Muscle of leg (tissue), 11 donors: ENCODE results near the gene FSTL1. TPM values are rescaled to one million over a fixed set of nuclear protein-coding genes. Genes with fewer than 3 reads are reported as not detected.

ENCODE experiments used
- DNase-seq: peaks from one replicate; pipeline ENCODE4 v3.0.0; 2013
- H3K27ac ChIP-seq: one replicate; pipeline ENCODE4 v1.5.1; 2013; ENCODE audit warnings: mild to moderate bottlenecking, low read length, control low read depth
- H3K27me3 ChIP-seq: one replicate; pipeline ENCODE4 v1.6.1; 2013; ENCODE audit warnings: low read length; ENCODE audit not compliant: control insufficient read depth, insufficient read depth
- H3K36me3 ChIP-seq: one replicate; pipeline ENCODE4 v1.6.1; 2013; ENCODE audit warnings: low read length; ENCODE audit not compliant: control insufficient read depth, insufficient read depth
- H3K4me1 ChIP-seq: one replicate; pipeline ENCODE4 v1.6.1; 2013; ENCODE audit warnings: low read length; ENCODE audit not compliant: control insufficient read depth, insufficient read depth
- H3K4me3 ChIP-seq: one replicate; pipeline ENCODE4 v1.5.1; 2013; ENCODE audit warnings: low read length, control low read depth
- H3K9me3 ChIP-seq: replicated peaks from 2 replicates; pipeline ENCODE4 v1.6.1; 2013; ENCODE audit warnings: low read depth, low read length; ENCODE audit not compliant: control insufficient read depth
- WGBS: methylation state at CpG from one replicate; pipeline ENCODE4 v1.1.5; 2013; ENCODE audit warnings: missing lambda C conversion rate; ENCODE audit not compliant: insufficient coverage; 5-methylcytosine and 5-hydroxymethylcytosine counted together
- polyA plus RNA-seq, 8 donors: library from polyadenylated mRNA; unstranded; fragments of 120-200 nt; gene quantifications; one replicate each; pipeline versions ENCODE4 v1.2.1 to v1.2.3, GENCODE V29; 2013; ENCODE audit warnings: inconsistent platforms in 1 of 8, low replicate concordance in 1 of 8; ENCODE audit not compliant: insufficient read length in 8 of 8, insufficient read depth in 1 of 8
- total RNA-seq: library from RNA; stranded (reverse); fragments of 120-200 nt; gene quantifications from one replicate; pipeline ENCODE4 v1.2.4, GENCODE V29; 2013

The FSTL1 gene
- total and polyA plus RNA-seq, 9 donors = 385 to 1,043 (median 713) TPM

- Histone ChIP-seq H3K4me1 (peaks cover 33% of the 10 kb centered on the region), H3K4me3 (no peak overlapping the region), H3K9me3 (no peaks in the 10 kb centered on the region), H3K27ac (peak overlapping the region; percentile 38), H3K27me3 (no peaks in the 10 kb centered on the region), H3K36me3 (peaks cover 25% of the 10 kb centered on the region)
- no peak for DNase-seq
- WGBS = no CpG with 5 or more reads among the region's 3 CpGs
Observed at GRCh38 chr3:120420360-120420759, 30.4 kb downstream of the FSTL1 start.

- DNase-seq = no peak
- H3K4me1 ChIP-seq = peaks cover 30% of the 10 kb centered on the region
- peak overlapping the region; percentile 38 for H3K27ac ChIP-seq
- 72% methylated on average over 3 of the region's 3 CpGs for WGBS
- H3K9me3 ChIP-seq = no peaks in the 10 kb centered on the region
- H3K27me3 ChIP-seq = no peaks in the 10 kb centered on the region
- no peak overlapping the region for H3K4me3 ChIP-seq
- peaks cover 25% of the 10 kb centered on the region for H3K36me3 ChIP-seq
Observed at GRCh38 chr3:120419797-120420196, 31.0 kb downstream of the FSTL1 start.

GRCh38 chr3:120418866-120419490 is 31.8 kb downstream of the FSTL1 start:
- peaks cover 19% of the 10 kb centered on the region for H3K36me3 ChIP-seq
- no peaks in the 10 kb centered on the region for H3K27me3 ChIP-seq
- H3K4me1 ChIP-seq = peaks cover 30% of the 10 kb centered on the region
- no peaks in the 10 kb centered on the region for H3K9me3 ChIP-seq
- no peak overlapping the region for H3K4me3 ChIP-seq
- peak overlapping the region; percentile 42 for H3K27ac ChIP-seq
- WGBS = 0% methylated on average over 2 of the region's 6 CpGs
- DNase-seq = peak; percentile 74

- Histone ChIP-seq H3K36me3 (peaks cover 18% of the 10 kb centered on the region), H3K4me1 (peaks cover 30% of the 10 kb centered on the region), H3K27ac (peak overlapping the region; percentile 83), H3K4me3 (no peak overlapping the region), H3K27me3 (no peaks in the 10 kb centered on the region), H3K9me3 (no peaks in the 10 kb centered on the region)
- no CpG with 5 or more reads among the region's 7 CpGs for WGBS
- no peak for DNase-seq
Observed at GRCh38 chr3:120418446-120418845, 32.3 kb downstream of the FSTL1 start.

- Histone ChIP-seq H3K9me3 (no peaks in the 10 kb centered on the region), H3K4me3 (peak overlapping the region; percentile 31), H3K27me3 (no peaks in the 10 kb centered on the region), H3K4me1 (peaks cover 29% of the 10 kb centered on the region), H3K27ac (peak overlapping the region; percentile 83), H3K36me3 (peaks cover 24% of the 10 kb centered on the region)
- 0% methylated on average over 6 of the region's 9 CpGs for WGBS
- peak; percentile 99 for DNase-seq
Observed at GRCh38 chr3:120417272-120417911, 33.4 kb downstream of the FSTL1 start.

GRCh38 chr3:120416868-120417267 is 33.9 kb downstream of the FSTL1 start:
- no peak overlapping the region for H3K4me3 ChIP-seq
- no CpG with 5 or more reads among the region's 2 CpGs for WGBS

GRCh38 chr3:120415756-120416155 is 35.0 kb downstream of the FSTL1 start:
- 84% methylated on average over 4 of the region's 6 CpGs for WGBS
- Histone ChIP-seq H3K4me3 (no peak overlapping the region), H3K36me3 (peaks cover 37% of the 10 kb centered on the region), H3K9me3 (no peaks in the 10 kb centered on the region), H3K4me1 (peaks cover 32% of the 10 kb centered on the region), H3K27ac (no peak overlapping the region), H3K27me3 (no peaks in the 10 kb centered on the region)
- DNase-seq = no peak

More at GRCh38 chr3:120416868-120417267, 33.9 kb downstream of the FSTL1 start:
- no peaks in the 10 kb centered on the region for H3K9me3 ChIP-seq
- no peaks in the 10 kb centered on the region for H3K27me3 ChIP-seq
- H3K36me3 ChIP-seq = peaks cover 29% of the 10 kb centered on the region
- no peak for DNase-seq
- H3K27ac ChIP-seq = peak overlapping the region; percentile 83
- H3K4me1 ChIP-seq = peaks cover 29% of the 10 kb centered on the region

- peaks cover 26% of the 10 kb centered on the region for H3K4me1 ChIP-seq
- peak; percentile 92 for DNase-seq
- no peaks in the 10 kb centered on the region for H3K27me3 ChIP-seq
- peak overlapping the region; percentile 84 for H3K27ac ChIP-seq
- H3K9me3 ChIP-seq = no peaks in the 10 kb centered on the region
- H3K36me3 ChIP-seq = peaks cover 72% of the 10 kb centered on the region
- no CpG with 5 or more reads among the region's 1 CpG for WGBS
- H3K4me3 ChIP-seq = no peak overlapping the region
Observed at GRCh38 chr3:120410541-120410940, 40.3 kb downstream of the FSTL1 start.

- no peak overlapping the region for H3K4me3 ChIP-seq
- peak; percentile 51 for DNase-seq
- H3K4me1 ChIP-seq = peaks cover 26% of the 10 kb centered on the region
- no peaks in the 10 kb centered on the region for H3K27me3 ChIP-seq
- peak overlapping the region; percentile 84 for H3K27ac ChIP-seq
- H3K36me3 ChIP-seq = peaks cover 76% of the 10 kb centered on the region
- H3K9me3 ChIP-seq = no peaks in the 10 kb centered on the region
- WGBS = no CpG with 5 or more reads among the region's 3 CpGs
Observed at GRCh38 chr3:120410116-120410515, 40.7 kb downstream of the FSTL1 start.

GRCh38 chr3:120407508-120408287 is 43.1 kb downstream of the FSTL1 start:
- Histone ChIP-seq H3K27ac (no peak overlapping the region), H3K4me3 (no peak overlapping the region), H3K36me3 (peaks cover 83% of the 10 kb centered on the region), H3K27me3 (no peaks in the 10 kb centered on the region), H3K4me1 (peaks cover 26% of the 10 kb centered on the region), H3K9me3 (no peaks in the 10 kb centered on the region)
- no peak for DNase-seq
- WGBS = 50% methylated on average over 1 of the region's 2 CpGs
